K562 (cell line): Measurements from ENCODE around the gene NUP153. TPM values are rescaled to one million over a fixed set of nuclear protein-coding genes. Genes with fewer than 3 reads are reported as not detected.

Source experiments
- BCOR ChIP-seq: fragments of 450-650 bp; IDR thresholded peaks from 2 replicates; pipeline ENCODE4 v1.6.1; 2016
- FOXP1 ChIP-seq: sonication (generic); formaldehyde crosslinking; IDR thresholded peaks from 2 replicates; pipeline ENCODE4 v1.8.0; 2022; ENCODE audit warnings: mild to moderate bottlenecking, missing genetic modification reagents
- NFIC ChIP-seq: fragments of 450-650 bp; IDR thresholded peaks from 2 replicates; pipeline ENCODE4 v1.6.1; 2017; ENCODE audit warnings: mild to moderate bottlenecking, inconsistent platforms
- NR1H2 ChIP-seq: sonication (generic); formaldehyde crosslinking; IDR thresholded peaks from 2 replicates; pipeline ENCODE4 v1.4.0; 2020; ENCODE audit warnings: mild to moderate bottlenecking, missing genetic modification reagents
- POLR2G ChIP-seq: fragments of 200-400 bp; formaldehyde crosslinking; IDR thresholded peaks from 2 replicates; pipeline ENCODE4 v1.6.1; 2017; ENCODE audit warnings: low read depth, mild to moderate bottlenecking, antibody characterized with exemption, low read length, moderate library complexity
- RBBP5 ChIP-seq: fragments of 200-600 bp; sonication (generic); IDR thresholded peaks from 2 replicates; pipeline ENCODE4 v1.6.1; 2012; ENCODE audit warnings: borderline replicate concordance, mild to moderate bottlenecking, low read length, control low read depth, inconsistent platforms; ENCODE audit not compliant: insufficient read depth, poor library complexity, severe bottlenecking
- TCF3 ChIP-seq: sonication (generic); formaldehyde crosslinking; IDR thresholded peaks from 2 replicates; pipeline ENCODE4 v1.4.0; 2020; ENCODE audit warnings: mild to moderate bottlenecking, missing genetic modification reagents
- TFAM ChIP-seq: fragments of 250-450 bp; sonication (Bioruptor Pico); conservative IDR thresholded peaks from 2 replicates; pipeline ENCODE4 v1.5.0; 2021; ENCODE audit warnings: mild to moderate bottlenecking, moderate library complexity
- ZNF175 ChIP-seq: fragments of 200-800 bp; sonication (Bioruptor generic); IDR thresholded peaks from 2 replicates; pipeline ENCODE4 v1.6.1; 2016; ENCODE audit warnings: low read depth, mild to moderate bottlenecking, missing genetic modification characterization, missing compliant biosample characterization
- ZNF197 ChIP-seq: fragments of 200-800 bp; sonication (Bioruptor generic); IDR thresholded peaks from 2 replicates; pipeline ENCODE4 v1.6.1; 2016; ENCODE audit warnings: low read depth, missing genetic modification characterization, missing compliant biosample characterization
- ZNF253 ChIP-seq: fragments of 250-450 bp; sonication (Bioruptor Pico); conservative IDR thresholded peaks from 2 replicates; pipeline ENCODE4 v1.6.1; 2021; ENCODE audit warnings: mild to moderate bottlenecking
- ZNF780A ChIP-seq: fragments of 250-450 bp; sonication (Bioruptor Pico); IDR thresholded peaks from 2 replicates; pipeline ENCODE4 v1.5.0; 2021; ENCODE audit warnings: mild to moderate bottlenecking
- polyA plus RNA-seq, 8 experiments: library from polyadenylated mRNA; depleted of rRNA in 4 of 8; stranded (reverse) in 5 of 8; unstranded in 3 of 8; fragments of >200 nt; fragmentation: Nextera tagmentation in 2 of 8; fragmentation: Illumina TruSeq in 1 of 8; extraction: Ambion mirVana in 2 of 8; extraction: Trizol in 1 of 8; gene quantifications; 2 replicates each; pipeline versions ENCODE4 v1.2.1 to v1.2.3, GENCODE V29; 2011 to 2014; ENCODE audit warnings: inconsistent platforms in 1 of 8, missing spikeins in 1 of 8
- total RNA-seq, 7 experiments: library from RNA; depleted of rRNA in 6 of 7; stranded (reverse); fragments of >200 nt in 6 of 7; fragmentation: Illumina TruSeq in 2 of 7; extraction: Trizol in 2 of 7; gene quantifications; 2 replicates each; pipeline versions ENCODE4 v1.2.1 to v1.2.3, GENCODE V29; 2011 to 2021; ENCODE audit warnings: low replicate concordance in 1 of 7
- TF ChIP-seq, protein P1 (sequence below): fragments of 250-450 bp; sonication (Bioruptor Pico); IDR thresholded peaks from 2 replicates; pipeline ENCODE4 v1.5.0; 2021; ENCODE audit warnings: mild to moderate bottlenecking, moderate library complexity
- TF ChIP-seq, protein P2 (sequence below), 2 experiments: IDR thresholded peaks; 2 replicates each; pipeline ENCODE4 v1.6.1; 2012; ENCODE audit warnings: improper control_type of control experiment in 2 of 2, low read depth in 2 of 2, low read length in 2 of 2, borderline replicate concordance in 1 of 2
- TF ChIP-seq, protein P3 (sequence below): sonication (generic); formaldehyde crosslinking; IDR thresholded peaks from 2 replicates; pipeline ENCODE4 v1.4.0; 2020; ENCODE audit warnings: mild to moderate bottlenecking, missing genetic modification reagents
- TF ChIP-seq, protein P4 (sequence below): sonication (generic); formaldehyde crosslinking; IDR thresholded peaks from 2 replicates; pipeline ENCODE4 v1.8.1; 2023; ENCODE audit warnings: mild to moderate bottlenecking, missing genetic modification reagents
- TF ChIP-seq, protein P5 (sequence below): fragments of 450-650 bp; IDR thresholded peaks from 2 replicates; pipeline ENCODE4 v1.6.1; 2017; ENCODE audit warnings: mild to moderate bottlenecking, moderate library complexity

The NUP153 gene
- total and polyA plus RNA-seq, 9 of the 15 experiments (the other 6 are each of a cell fraction or from before 2014, with no cell fraction given) = 21.9 to 110 (median 84.8) TPM

- TF ChIP-seq TFAM (CRISPR knock-in tag) (no peak), ZNF780A (no peak), ZNF175 (CRISPR knock-in tag) (0 out of 2 replicates have a peak, but pooled peaks have one; percentile 16), BCOR (0 out of 2 replicates have a peak, but pooled peaks have one; percentile 38), ZNF197 (CRISPR knock-in tag) (no peak), NR1H2 (CRISPR knock-in tag) (no peak), TCF3 (CRISPR knock-in tag) (no peak; the same call in 1 of the 2 replicates), NFIC (no peak), POLR2G (peak; percentile 84), RBBP5 (no peak), ZNF253 (CRISPR knock-in tag) (no peak), FOXP1 (peak; percentile 99)
- TF ChIP-seq, protein P1, sequence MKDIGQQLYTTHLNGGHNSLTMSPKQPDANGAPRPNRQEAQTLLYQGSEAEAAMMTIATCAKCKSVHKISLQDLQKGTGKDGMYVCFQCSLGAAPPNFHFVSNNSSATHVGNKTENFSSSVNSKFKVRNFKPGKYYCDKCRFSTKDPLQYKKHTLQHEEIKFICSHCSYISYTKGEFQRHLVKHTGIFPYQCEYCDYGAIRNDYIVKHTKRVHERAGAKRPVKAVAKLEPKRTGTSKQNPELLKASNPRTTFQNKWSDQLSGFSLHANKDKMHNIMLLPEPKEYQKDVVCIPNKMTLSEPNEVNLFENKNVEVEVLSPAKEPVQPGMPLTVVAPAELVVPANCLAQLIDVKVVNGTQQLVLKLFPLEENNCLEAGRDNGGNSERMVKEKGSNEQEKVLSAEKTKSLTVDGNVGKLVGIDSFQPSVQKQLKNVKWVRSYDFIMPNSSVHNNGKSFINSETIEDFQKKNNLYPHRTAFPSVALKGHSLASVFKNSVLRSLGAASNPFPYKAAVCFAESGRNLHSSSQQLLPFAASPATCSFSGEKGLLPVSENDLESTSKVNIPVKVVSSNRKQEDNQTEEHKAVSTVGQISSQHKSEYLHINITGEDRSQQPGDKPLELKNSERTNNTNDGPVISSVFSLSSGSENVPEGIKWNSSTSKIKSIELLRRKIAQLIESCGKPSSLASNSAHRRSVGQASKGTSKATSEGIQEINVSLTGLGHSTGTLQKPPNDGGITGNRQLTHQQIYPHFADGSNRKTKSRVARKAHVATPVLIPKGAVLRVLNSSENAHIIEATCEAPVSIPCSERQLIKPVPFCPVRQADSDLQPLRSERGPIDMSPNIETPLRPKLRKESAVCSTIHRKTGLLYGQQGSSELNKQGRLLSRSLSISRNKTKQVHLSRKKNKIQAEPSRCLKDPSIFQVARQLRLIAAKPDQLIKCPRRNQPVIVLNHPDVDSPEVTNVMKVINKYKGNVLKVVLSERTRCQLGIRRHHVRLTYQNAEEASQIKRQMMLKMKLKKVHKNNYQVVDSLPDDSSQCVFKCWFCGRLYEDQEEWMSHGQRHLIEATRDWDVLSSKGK (CRISPR knock-in tag) = no peak
- TF ChIP-seq, protein P2, sequence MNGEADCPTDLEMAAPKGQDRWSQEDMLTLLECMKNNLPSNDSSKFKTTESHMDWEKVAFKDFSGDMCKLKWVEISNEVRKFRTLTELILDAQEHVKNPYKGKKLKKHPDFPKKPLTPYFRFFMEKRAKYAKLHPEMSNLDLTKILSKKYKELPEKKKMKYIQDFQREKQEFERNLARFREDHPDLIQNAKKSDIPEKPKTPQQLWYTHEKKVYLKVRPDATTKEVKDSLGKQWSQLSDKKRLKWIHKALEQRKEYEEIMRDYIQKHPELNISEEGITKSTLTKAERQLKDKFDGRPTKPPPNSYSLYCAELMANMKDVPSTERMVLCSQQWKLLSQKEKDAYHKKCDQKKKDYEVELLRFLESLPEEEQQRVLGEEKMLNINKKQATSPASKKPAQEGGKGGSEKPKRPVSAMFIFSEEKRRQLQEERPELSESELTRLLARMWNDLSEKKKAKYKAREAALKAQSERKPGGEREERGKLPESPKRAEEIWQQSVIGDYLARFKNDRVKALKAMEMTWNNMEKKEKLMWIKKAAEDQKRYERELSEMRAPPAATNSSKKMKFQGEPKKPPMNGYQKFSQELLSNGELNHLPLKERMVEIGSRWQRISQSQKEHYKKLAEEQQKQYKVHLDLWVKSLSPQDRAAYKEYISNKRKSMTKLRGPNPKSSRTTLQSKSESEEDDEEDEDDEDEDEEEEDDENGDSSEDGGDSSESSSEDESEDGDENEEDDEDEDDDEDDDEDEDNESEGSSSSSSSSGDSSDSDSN (IDR thresholded peaks at IDR 0.05; ENCODE audit: borderline replicate concordance in 1 of 2, low read depth in 2 of 2, low read length in 2 of 2) = peak; percentile 9 to 28; a peak in 3 of 4 replicates
- TF ChIP-seq, protein P3, sequence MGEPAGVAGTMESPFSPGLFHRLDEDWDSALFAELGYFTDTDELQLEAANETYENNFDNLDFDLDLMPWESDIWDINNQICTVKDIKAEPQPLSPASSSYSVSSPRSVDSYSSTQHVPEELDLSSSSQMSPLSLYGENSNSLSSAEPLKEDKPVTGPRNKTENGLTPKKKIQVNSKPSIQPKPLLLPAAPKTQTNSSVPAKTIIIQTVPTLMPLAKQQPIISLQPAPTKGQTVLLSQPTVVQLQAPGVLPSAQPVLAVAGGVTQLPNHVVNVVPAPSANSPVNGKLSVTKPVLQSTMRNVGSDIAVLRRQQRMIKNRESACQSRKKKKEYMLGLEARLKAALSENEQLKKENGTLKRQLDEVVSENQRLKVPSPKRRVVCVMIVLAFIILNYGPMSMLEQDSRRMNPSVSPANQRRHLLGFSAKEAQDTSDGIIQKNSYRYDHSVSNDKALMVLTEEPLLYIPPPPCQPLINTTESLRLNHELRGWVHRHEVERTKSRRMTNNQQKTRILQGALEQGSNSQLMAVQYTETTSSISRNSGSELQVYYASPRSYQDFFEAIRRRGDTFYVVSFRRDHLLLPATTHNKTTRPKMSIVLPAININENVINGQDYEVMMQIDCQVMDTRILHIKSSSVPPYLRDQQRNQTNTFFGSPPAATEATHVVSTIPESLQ = no peak
- TF ChIP-seq, protein P4, sequence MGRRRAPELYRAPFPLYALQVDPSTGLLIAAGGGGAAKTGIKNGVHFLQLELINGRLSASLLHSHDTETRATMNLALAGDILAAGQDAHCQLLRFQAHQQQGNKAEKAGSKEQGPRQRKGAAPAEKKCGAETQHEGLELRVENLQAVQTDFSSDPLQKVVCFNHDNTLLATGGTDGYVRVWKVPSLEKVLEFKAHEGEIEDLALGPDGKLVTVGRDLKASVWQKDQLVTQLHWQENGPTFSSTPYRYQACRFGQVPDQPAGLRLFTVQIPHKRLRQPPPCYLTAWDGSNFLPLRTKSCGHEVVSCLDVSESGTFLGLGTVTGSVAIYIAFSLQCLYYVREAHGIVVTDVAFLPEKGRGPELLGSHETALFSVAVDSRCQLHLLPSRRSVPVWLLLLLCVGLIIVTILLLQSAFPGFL = peak; percentile 52; the same call in 1 of the 2 replicates
- TF ChIP-seq, protein P5, sequence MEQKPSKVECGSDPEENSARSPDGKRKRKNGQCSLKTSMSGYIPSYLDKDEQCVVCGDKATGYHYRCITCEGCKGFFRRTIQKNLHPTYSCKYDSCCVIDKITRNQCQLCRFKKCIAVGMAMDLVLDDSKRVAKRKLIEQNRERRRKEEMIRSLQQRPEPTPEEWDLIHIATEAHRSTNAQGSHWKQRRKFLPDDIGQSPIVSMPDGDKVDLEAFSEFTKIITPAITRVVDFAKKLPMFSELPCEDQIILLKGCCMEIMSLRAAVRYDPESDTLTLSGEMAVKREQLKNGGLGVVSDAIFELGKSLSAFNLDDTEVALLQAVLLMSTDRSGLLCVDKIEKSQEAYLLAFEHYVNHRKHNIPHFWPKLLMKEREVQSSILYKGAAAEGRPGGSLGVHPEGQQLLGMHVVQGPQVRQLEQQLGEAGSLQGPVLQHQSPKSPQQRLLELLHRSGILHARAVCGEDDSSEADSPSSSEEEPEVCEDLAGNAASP = no peak
Measured at GRCh38 chr6:17599877-17600526, 106.7 kb downstream of the NUP153 start, which contains the start of gene FAM8A1 (continued).
